Upper lobe of left lung (tissue), 4 donors: ENCODE measurements around the gene CKS2.

Experiments
- POLR2A ChIP-seq, 4 donors: fragments of 450-650 bp; IDR thresholded peaks; one replicate each; pipeline ENCODE4 v1.5.1; 2016 to 2017; ENCODE audit warnings: antibody characterized with exemption in 4 of 4, mild to moderate bottlenecking in 2 of 4
- TF ChIP-seq, protein P1 (sequence below), 6 experiments: fragments of 450-650 bp in 4 of 6; fragments of 200-600 bp in 2 of 6; sonication (generic) in 2 of 6; IDR thresholded peaks; one replicate each; pipeline ENCODE4 v1.5.1; 2016 to 2019; ENCODE audit warnings: antibody characterized with exemption in 6 of 6

GRCh38 chr9:89358376-89358916 is 47.5 kb downstream of the CKS2 start:
- TF ChIP-seq, protein P1, sequence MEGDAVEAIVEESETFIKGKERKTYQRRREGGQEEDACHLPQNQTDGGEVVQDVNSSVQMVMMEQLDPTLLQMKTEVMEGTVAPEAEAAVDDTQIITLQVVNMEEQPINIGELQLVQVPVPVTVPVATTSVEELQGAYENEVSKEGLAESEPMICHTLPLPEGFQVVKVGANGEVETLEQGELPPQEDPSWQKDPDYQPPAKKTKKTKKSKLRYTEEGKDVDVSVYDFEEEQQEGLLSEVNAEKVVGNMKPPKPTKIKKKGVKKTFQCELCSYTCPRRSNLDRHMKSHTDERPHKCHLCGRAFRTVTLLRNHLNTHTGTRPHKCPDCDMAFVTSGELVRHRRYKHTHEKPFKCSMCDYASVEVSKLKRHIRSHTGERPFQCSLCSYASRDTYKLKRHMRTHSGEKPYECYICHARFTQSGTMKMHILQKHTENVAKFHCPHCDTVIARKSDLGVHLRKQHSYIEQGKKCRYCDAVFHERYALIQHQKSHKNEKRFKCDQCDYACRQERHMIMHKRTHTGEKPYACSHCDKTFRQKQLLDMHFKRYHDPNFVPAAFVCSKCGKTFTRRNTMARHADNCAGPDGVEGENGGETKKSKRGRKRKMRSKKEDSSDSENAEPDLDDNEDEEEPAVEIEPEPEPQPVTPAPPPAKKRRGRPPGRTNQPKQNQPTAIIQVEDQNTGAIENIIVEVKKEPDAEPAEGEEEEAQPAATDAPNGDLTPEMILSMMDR (IDR thresholded peaks at IDR 0.05): no peak
- no peak for TF ChIP-seq POLR2A (IDR thresholded peaks at IDR 0.05)
